MM.1S (cell line): Measurements from ENCODE around the gene GRK1.

Experiments used
- DNase-seq: peaks from one replicate; pipeline ENCODE4 v3.0.0-alpha.2; 2015
- H2AFZ ChIP-seq: fragments of 300-600 bp; sonication (generic); 2 replicates; pipeline ENCODE4 v1.6.0; 2016; ENCODE audit warnings: antibody characterized with exemption, low read length
- H3F3A ChIP-seq: fragments of 300-600 bp; sonication (generic); 2 replicates; pipeline ENCODE4 v1.6.1; 2016; ENCODE audit warnings: mild to moderate bottlenecking, antibody characterized with exemption, low read length, moderate library complexity, mixed read lengths; ENCODE audit not compliant: insufficient read depth
- H3K27ac ChIP-seq: fragments of 300-600 bp; sonication (generic); 2 replicates; pipeline ENCODE4 v1.5.1; 2016; ENCODE audit warnings: mild to moderate bottlenecking, low read length
- H3K27me3 ChIP-seq: fragments of 300-600 bp; sonication (generic); replicated peaks from 2 replicates; pipeline ENCODE4 v1.6.0; 2016; ENCODE audit warnings: low read length; ENCODE audit not compliant: insufficient read depth
- H3K36me3 ChIP-seq: fragments of 300-600 bp; sonication (generic); replicated peaks from 2 replicates; pipeline ENCODE4 v1.6.1; 2016; ENCODE audit warnings: mild to moderate bottlenecking, low read length, mixed read lengths; ENCODE audit not compliant: insufficient read depth
- H3K4me1 ChIP-seq: fragments of 300-600 bp; sonication (generic); 2 replicates; pipeline ENCODE4 v1.6.1; 2016; ENCODE audit warnings: low read length, mixed read lengths
- H3K4me2 ChIP-seq: fragments of 300-600 bp; sonication (generic); 2 replicates; pipeline ENCODE4 v1.6.0; 2016; ENCODE audit warnings: low read depth, low read length
- H3K4me3 ChIP-seq: fragments of 300-600 bp; sonication (generic); 2 replicates; pipeline ENCODE4 v1.5.1; 2016; ENCODE audit warnings: low read length, mixed read lengths
- H3K79me2 ChIP-seq: fragments of 300-600 bp; sonication (generic); 2 replicates; pipeline ENCODE4 v1.6.1; 2016; ENCODE audit warnings: mixed run types, low read length, mixed read lengths
- H3K9ac ChIP-seq: fragments of 300-600 bp; sonication (generic); 2 replicates; pipeline ENCODE4 v1.6.1; 2016; ENCODE audit warnings: low read length, mixed read lengths
- H3K9me2 ChIP-seq: fragments of 300-600 bp; sonication (generic); replicated peaks from 2 replicates; pipeline ENCODE4 v1.6.1; 2016; ENCODE audit warnings: mild to moderate bottlenecking, low read length, mixed read lengths; ENCODE audit not compliant: insufficient read depth
- H3K9me3 ChIP-seq: fragments of 300-600 bp; sonication (generic); replicated peaks from 2 replicates; pipeline ENCODE4 v1.6.1; 2016; ENCODE audit warnings: mild to moderate bottlenecking, low read length, mixed read lengths; ENCODE audit not compliant: insufficient read depth
- H4K20me1 ChIP-seq: fragments of 300-600 bp; sonication (generic); 2 replicates; pipeline ENCODE4 v1.6.1; 2016; ENCODE audit warnings: mild to moderate bottlenecking, low read length, moderate library complexity, mixed read lengths; ENCODE audit not compliant: insufficient read depth
- CTCF ChIP-seq: fragments of 300-600 bp; sonication (generic); IDR thresholded peaks from 2 replicates; pipeline ENCODE4 v1.5.1; 2016; ENCODE audit warnings: antibody characterized with exemption, low read length, mixed read lengths
- EZH2 ChIP-seq: fragments of 300-600 bp; sonication (generic); optimal IDR thresholded peaks from 2 replicates; pipeline ENCODE3; 2017; ENCODE audit warnings: low read depth, mild to moderate bottlenecking, antibody characterized with exemption, low read length, mixed read lengths
- EZH2phosphoT487 ChIP-seq: fragments of 300-600 bp; sonication (generic); IDR thresholded peaks from 2 replicates; pipeline ENCODE4 v1.6.1; 2018; ENCODE audit warnings: antibody characterized with exemption, low read length

Gene GRK1

DNA sequence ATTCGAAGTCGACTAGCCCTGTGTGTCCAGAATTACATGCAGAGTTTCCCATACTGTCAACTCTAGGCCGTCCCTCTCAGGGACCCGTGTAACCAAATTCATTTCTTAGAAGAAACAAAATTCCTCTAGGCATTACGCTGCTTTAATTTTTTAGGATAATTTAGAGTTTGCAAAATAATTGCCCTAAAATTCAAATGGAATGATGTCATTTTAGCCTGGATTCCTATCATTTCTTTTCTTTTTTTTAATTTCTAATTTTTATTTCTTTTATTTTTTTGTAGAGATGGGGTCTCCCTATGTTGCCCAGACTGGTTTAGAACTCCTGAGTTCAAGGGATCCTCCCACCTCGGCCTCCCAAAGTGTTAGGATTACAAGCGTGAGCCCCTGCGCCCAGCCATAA lies 7.7 kb upstream of the GRK1 start:
- Histone ChIP-seq H3K27me3 (no peaks in the 10 kb centered on the region; the same call in none of the 2 replicates), H3K4me3 (no peak overlapping the region), H2AFZ (no peak overlapping the region), H3K79me2 (no peaks in the 10 kb centered on the region), H3K9ac (no peak overlapping the region), H3K9me3 (no peaks in the 10 kb centered on the region), H3K27ac (no peak overlapping the region), H3K36me3 (no peaks in the 10 kb centered on the region), H3K4me1 (no peaks in the 10 kb centered on the region), H3K4me2 (no peak overlapping the region), H4K20me1 (no peaks in the 10 kb centered on the region), H3K9me2 (no peaks in the 10 kb centered on the region), H3F3A (no peaks in the 10 kb centered on the region)
- no peak for DNase-seq
- no peak for TF ChIP-seq CTCF
- no peak for TF ChIP-seq EZH2phosphoT487
- no peak for TF ChIP-seq EZH2

DNA sequence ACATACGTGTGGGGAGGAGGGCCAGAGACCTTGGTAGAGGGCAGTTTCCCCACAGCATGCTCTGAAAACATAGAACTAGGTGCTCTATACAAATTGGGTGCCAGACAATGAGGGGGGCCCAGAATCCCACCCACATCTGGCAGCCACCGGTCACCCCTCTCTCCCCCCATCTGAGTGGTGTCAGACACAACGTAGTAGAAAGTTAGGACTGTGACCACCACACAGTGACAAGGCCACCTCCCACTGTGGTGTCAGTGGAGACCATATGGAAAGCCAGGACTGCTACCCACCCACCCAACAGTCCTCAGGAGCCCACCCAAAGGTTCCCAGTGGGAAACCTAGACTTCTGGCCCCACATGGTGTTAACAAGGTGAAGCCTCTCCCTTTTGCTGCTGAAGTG lies 7.0 kb upstream of the GRK1 start:
- Histone ChIP-seq H3F3A (no peaks in the 10 kb centered on the region; the same call in 1 of the 2 replicates), H3K4me1 (no peaks in the 10 kb centered on the region), H3K9me3 (no peaks in the 10 kb centered on the region)

DNA sequence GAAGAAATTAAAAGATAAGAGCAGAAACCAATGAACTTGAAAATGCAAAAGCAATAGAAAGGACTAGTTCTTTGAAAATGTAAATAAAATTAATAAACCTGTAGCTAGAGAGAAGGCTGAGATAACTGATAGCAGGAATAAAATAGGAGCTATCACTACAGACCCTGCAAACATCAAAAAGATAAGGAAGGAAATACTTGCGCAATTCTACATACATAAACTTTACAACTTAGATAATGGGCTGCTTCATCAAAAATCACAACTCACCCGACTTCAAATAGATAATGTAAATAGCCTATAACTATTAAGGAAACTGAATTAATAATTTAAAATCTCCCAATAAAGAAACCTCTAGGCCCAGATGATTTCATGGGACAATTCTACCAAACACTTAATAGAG lies 5.5 kb upstream of the GRK1 start:
- DNase-seq = no peak
- Histone ChIP-seq H4K20me1 (no peaks in the 10 kb centered on the region), H3K9ac (no peak overlapping the region), H3K4me3 (no peak overlapping the region), H2AFZ (no peak overlapping the region), H3K4me1 (no peaks in the 10 kb centered on the region), H3K4me2 (no peak overlapping the region), H3K9me2 (no peaks in the 10 kb centered on the region), H3K27me3 (no peaks in the 10 kb centered on the region; the same call in none of the 2 replicates), H3F3A (peaks cover 7% of the 10 kb centered on the region; the same call in 1 of the 2 replicates), H3K27ac (no peak overlapping the region), H3K9me3 (no peaks in the 10 kb centered on the region), H3K79me2 (no peaks in the 10 kb centered on the region), H3K36me3 (no peaks in the 10 kb centered on the region)
- TF ChIP-seq CTCF (no peak), EZH2 (no peak), EZH2phosphoT487 (no peak)

More for the DNA sequence above, 7.0 kb upstream of the GRK1 start:
- H3K9me2 ChIP-seq = no peaks in the 10 kb centered on the region
- no peak overlapping the region for H3K27ac ChIP-seq
- H2AFZ ChIP-seq = no peak overlapping the region
- no peak overlapping the region for H3K4me2 ChIP-seq
- TF ChIP-seq EZH2 (no peak), EZH2phosphoT487 (no peak), CTCF (no peak)
- no peak overlapping the region for H3K9ac ChIP-seq
- no peak for DNase-seq
- H4K20me1 ChIP-seq = no peaks in the 10 kb centered on the region
- H3K4me3 ChIP-seq = no peak overlapping the region
- no peaks in the 10 kb centered on the region for H3K36me3 ChIP-seq
- H3K27me3 ChIP-seq = no peaks in the 10 kb centered on the region; the same call in none of the 2 replicates
- no peaks in the 10 kb centered on the region for H3K79me2 ChIP-seq
